ENCODE results near the gene BTN1A1.

DNA sequence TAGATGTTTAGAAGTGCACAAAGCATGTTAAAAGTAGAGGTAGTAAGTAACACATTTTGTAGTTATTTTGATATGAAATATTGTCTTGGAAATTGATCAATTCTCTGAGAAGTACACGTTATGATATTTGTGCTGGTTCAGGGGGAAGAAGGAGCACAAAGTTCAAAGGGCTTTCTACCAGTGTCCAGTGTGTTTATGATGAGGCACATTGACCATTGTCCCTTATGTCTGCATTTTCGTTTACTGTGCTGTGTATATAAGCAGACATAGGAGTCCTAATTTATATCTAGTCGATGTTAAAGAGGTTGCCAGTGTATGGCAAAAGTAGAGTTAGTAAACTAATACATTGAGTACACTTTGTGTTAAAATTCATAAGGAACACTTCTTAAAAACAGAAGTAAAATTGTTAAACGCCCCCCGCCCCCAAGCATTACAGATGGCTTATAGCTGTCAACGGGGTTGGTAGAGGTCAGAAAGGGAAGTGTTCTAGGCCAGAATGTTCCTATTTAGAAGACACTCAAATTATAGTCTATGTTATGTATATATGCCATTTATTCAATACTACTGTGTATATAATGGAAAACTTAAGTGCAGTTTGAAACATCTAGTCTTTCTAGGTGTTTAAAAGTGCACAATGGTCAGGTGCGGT lies 24.7 kb downstream of the BTN1A1 start:
- TF ChIP-seq, protein P1, sequence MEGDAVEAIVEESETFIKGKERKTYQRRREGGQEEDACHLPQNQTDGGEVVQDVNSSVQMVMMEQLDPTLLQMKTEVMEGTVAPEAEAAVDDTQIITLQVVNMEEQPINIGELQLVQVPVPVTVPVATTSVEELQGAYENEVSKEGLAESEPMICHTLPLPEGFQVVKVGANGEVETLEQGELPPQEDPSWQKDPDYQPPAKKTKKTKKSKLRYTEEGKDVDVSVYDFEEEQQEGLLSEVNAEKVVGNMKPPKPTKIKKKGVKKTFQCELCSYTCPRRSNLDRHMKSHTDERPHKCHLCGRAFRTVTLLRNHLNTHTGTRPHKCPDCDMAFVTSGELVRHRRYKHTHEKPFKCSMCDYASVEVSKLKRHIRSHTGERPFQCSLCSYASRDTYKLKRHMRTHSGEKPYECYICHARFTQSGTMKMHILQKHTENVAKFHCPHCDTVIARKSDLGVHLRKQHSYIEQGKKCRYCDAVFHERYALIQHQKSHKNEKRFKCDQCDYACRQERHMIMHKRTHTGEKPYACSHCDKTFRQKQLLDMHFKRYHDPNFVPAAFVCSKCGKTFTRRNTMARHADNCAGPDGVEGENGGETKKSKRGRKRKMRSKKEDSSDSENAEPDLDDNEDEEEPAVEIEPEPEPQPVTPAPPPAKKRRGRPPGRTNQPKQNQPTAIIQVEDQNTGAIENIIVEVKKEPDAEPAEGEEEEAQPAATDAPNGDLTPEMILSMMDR (IDR thresholded peaks at IDR 0.05; ENCODE audit: insufficient read depth, low read depth, low read length), result no peak
- TF ChIP-seq EZH2 (IDR thresholded peaks at IDR 0.05; ENCODE audit: insufficient read depth, low read length), result no peak

Data from astrocyte (in vitro differentiated cells and primary cell).